Lower lobe of right lung (tissue), 2 donors: ENCODE results near the gene HIGD2B. TPM values are rescaled to one million over a fixed set of nuclear protein-coding genes. Genes with fewer than 3 reads are reported as not detected.
"Not testable (repeated sequence)": the region's sequence is repeated elsewhere in the genome, so short reads cannot be mapped to it uniquely, and the experiment has no call there.

Experiments used
- ATAC-seq, 2 donors: fragments of 200-7000 bp; cut with Tn5 transposase; one replicate each; pipeline ENCODE4 v1.9.1; 2020 to 2022; ENCODE audit warnings: mild to moderate bottlenecking in 2 of 2, moderate library complexity in 2 of 2
- DNase-seq: peaks from one replicate; pipeline ENCODE4 v3.0.0-alpha.2; 2020
- H3K27ac ChIP-seq: fragments of 200-600 bp; one replicate; pipeline ENCODE4 v1.8.0; 2022
- H3K27me3 ChIP-seq: fragments of 200-600 bp; one replicate; pipeline ENCODE4 v1.8.0; 2022; ENCODE audit warnings: low read depth
- H3K36me3 ChIP-seq: fragments of 200-600 bp; one replicate; pipeline ENCODE4 v1.8.0; 2022; ENCODE audit warnings: mild to moderate bottlenecking
- H3K4me1 ChIP-seq: fragments of 200-600 bp; one replicate; pipeline ENCODE4 v1.8.0; 2022
- H3K4me3 ChIP-seq: fragments of 200-600 bp; one replicate; pipeline ENCODE4 v1.8.0; 2022; ENCODE audit warnings: mild to moderate bottlenecking
- H3K9me3 ChIP-seq: fragments of 200-600 bp; one replicate; pipeline ENCODE4 v1.8.0; 2022
- CTCF ChIP-seq: fragments of 200-600 bp; IDR thresholded peaks from one replicate; pipeline ENCODE4 v1.8.0; 2022; ENCODE audit warnings: antibody characterized with exemption, mild to moderate bottlenecking
- intact Hi-C: fragments of 100-400 bp; cut with DNase I; formaldehyde crosslinking; loops from one replicate; pipeline ENCODE4 v1.11.0; 2022
- total RNA-seq: library from RNA; stranded (reverse); fragmentation: NEBNext Ultra II Directional; extraction: Animal tissue kit (Norgen Biotek cat#: 25700); gene quantifications from one replicate; pipeline ENCODE4 v1.2.1, GENCODE V29; 2021
- donor health status: DM: no; HTN: yes; CAD: no; lungs with severe emphysema.

The HIGD2B gene
- total RNA-seq, 1 donor from 2014 or later = not detected

GRCh38 chr15:72728821-72729220 lies 42.8 kb upstream of the HIGD2B start:
- ATAC-seq = no peak
- intact Hi-C loops = no loop called here
- no peak for TF ChIP-seq CTCF

GRCh38 chr15:72728249-72728648 lies 42.3 kb upstream of the HIGD2B start:
- H3K9me3 ChIP-seq, H3K4me1 ChIP-seq, intact Hi-C loops, H3K4me3 ChIP-seq, H3K27me3 ChIP-seq, ATAC-seq, H3K27ac ChIP-seq, DNase-seq: not testable (repeated sequence)
- peaks cover 48% of the 10 kb centered on the region for H3K36me3 ChIP-seq

More at GRCh38 chr15:72728821-72729220, 42.8 kb upstream of the HIGD2B start:
- no peak overlapping the region for H3K4me3 ChIP-seq
- peaks cover 53% of the 10 kb centered on the region for H3K36me3 ChIP-seq
- DNase-seq = no peak
- H3K9me3 ChIP-seq = no peaks in the 10 kb centered on the region
- H3K27me3 ChIP-seq = no peaks in the 10 kb centered on the region
- no peak overlapping the region for H3K27ac ChIP-seq
- H3K4me1 ChIP-seq = no peaks in the 10 kb centered on the region

- no peak for TF ChIP-seq CTCF
- DNase-seq (no peak), ATAC-seq (no peak)
- intact Hi-C loops = no loop called here
- H3K4me3 ChIP-seq = no peak overlapping the region
- no peaks in the 10 kb centered on the region for H3K4me1 ChIP-seq
- H3K36me3 ChIP-seq = peaks cover 39% of the 10 kb centered on the region
- no peak overlapping the region for H3K27ac ChIP-seq
- no peaks in the 10 kb centered on the region for H3K27me3 ChIP-seq
- no peaks in the 10 kb centered on the region for H3K9me3 ChIP-seq
These were observed 41.2 kb upstream of the HIGD2B start for GRCh38 chr15:72727154-72727553.

GRCh38 chr15:72725851-72726250 lies 39.9 kb upstream of the HIGD2B start:
- ATAC-seq = not testable (repeated sequence)

GRCh38 chr15:72725446-72725845 lies 39.5 kb upstream of the HIGD2B start:
- intact Hi-C loops = no loop called here
- ATAC-seq (no peak), DNase-seq (no peak)
- Histone ChIP-seq H3K27ac (no peak overlapping the region), H3K4me1 (no peaks in the 10 kb centered on the region), H3K36me3 (peaks cover 27% of the 10 kb centered on the region), H3K9me3 (no peaks in the 10 kb centered on the region), H3K4me3 (no peak overlapping the region), H3K27me3 (no peaks in the 10 kb centered on the region)
- no peak for TF ChIP-seq CTCF

More at GRCh38 chr15:72725851-72726250, 39.9 kb upstream of the HIGD2B start:
- H3K9me3 ChIP-seq, H3K27me3 ChIP-seq, H3K4me1 ChIP-seq, intact Hi-C loops, H3K27ac ChIP-seq, H3K4me3 ChIP-seq, DNase-seq: not testable (repeated sequence)
- H3K36me3 ChIP-seq = peaks cover 27% of the 10 kb centered on the region

GRCh38 chr15:72724028-72724427 lies 38.0 kb upstream of the HIGD2B start:
- Histone ChIP-seq H3K36me3 (peaks cover 27% of the 10 kb centered on the region), H3K4me3 (no peak overlapping the region), H3K9me3 (no peaks in the 10 kb centered on the region), H3K27ac (no peak overlapping the region), H3K27me3 (no peaks in the 10 kb centered on the region), H3K4me1 (no peaks in the 10 kb centered on the region)
- intact Hi-C loops = no loop called here
- no peak for DNase-seq
- TF ChIP-seq CTCF = no peak
- ATAC-seq = no peak
